ENCODE results near the gene ITPR3. TPM values are rescaled to one million over a fixed set of nuclear protein-coding genes. Genes with fewer than 3 reads are reported as not detected.
A peak's percentile ranks its signal among the peaks of the same experiment; 100 is the strongest.

ITPR3 gene
- total and polyA plus RNA-seq, 8 donors, result 14.1 to 149 (median 65.6) TPM

DNA sequence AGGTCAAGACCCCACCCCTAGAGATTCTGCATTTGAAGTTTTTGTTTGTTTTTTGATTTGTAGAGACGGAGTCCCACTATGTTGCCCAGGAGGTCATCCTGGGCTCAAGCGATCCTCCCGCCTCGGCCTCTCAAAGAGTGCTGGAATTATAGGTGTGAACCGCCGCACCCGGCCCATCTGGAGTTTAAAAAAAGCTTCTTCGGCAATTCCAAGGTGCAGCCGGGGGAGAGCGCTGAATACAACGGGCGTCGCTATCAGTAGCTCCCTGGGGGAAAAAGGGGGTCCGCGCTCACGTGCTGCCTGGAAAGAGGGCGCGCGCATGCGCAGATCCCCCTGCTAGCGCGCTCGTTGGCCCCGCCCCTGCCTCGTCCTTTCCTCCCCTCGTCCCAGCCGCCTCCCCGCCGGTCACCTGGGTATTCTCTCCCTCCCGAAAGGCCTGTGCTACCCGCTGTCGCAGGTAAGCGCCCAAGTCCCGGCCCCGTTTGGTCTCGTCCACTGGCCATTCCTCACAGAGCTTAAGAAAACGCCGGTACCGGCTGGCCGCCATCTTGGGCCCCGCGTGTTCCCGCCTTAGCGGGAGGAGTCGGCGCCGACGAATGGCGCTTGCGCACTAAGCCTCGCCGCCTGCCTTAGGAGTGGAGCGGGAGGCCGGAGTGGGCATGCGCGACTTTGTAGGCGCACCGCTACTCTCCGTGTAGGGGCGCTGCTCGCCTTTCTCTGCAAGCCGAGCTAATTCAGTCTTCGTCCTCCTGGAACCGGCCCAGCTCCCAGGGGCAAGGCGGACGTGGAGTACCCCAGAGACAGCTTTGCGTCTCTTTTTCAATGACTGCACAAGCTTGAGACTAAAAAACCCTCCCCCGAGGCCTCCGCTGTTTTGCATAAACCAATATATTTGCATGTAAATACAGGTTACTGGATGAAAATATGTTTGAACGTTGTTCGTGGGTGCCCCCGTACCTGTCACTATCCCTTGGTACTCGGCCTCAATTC lies 90.3 kb downstream of the ITPR3 start, which contains the start of gene UQCC2:
UQCC2 (minus strand) TSS at position 561 of the 990 bp plus-strand sequence; CDS start at position 547, 14 bp downstream.
- Histone ChIP-seq H3K27me3 (no peaks in the 10 kb centered on the region), H3K36me3 (peaks cover 3 to 36% (median 27%) of the 10 kb centered on the region in 4 donors), H3K27ac (peak within 1 kb of the TSS; percentile 92 to 98 (median 98)), H3K9me3 (no peaks in the 10 kb centered on the region), H3K4me1 (peaks cover 18 to 46% (median 27%) of the 10 kb centered on the region in 4 donors), H3K4me3 (peak within 1 kb of the TSS; percentile 65 to 93 (median 82))
- TF ChIP-seq POLR2A (IDR thresholded peaks at IDR 0.05) (peak in 1 of 4 donors; percentile 61), POLR2AphosphoS5 (IDR thresholded peaks at IDR 0.05) (peak; percentile 54 to 94 (median 84)), EP300 (IDR thresholded peaks at IDR 0.05) (no peak)
- TF ChIP-seq, protein P1, sequence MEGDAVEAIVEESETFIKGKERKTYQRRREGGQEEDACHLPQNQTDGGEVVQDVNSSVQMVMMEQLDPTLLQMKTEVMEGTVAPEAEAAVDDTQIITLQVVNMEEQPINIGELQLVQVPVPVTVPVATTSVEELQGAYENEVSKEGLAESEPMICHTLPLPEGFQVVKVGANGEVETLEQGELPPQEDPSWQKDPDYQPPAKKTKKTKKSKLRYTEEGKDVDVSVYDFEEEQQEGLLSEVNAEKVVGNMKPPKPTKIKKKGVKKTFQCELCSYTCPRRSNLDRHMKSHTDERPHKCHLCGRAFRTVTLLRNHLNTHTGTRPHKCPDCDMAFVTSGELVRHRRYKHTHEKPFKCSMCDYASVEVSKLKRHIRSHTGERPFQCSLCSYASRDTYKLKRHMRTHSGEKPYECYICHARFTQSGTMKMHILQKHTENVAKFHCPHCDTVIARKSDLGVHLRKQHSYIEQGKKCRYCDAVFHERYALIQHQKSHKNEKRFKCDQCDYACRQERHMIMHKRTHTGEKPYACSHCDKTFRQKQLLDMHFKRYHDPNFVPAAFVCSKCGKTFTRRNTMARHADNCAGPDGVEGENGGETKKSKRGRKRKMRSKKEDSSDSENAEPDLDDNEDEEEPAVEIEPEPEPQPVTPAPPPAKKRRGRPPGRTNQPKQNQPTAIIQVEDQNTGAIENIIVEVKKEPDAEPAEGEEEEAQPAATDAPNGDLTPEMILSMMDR (IDR thresholded peaks at IDR 0.05), result peak in 5 of 7 experiments; percentile 32 to 77 (median 46)
- WGBS, 5 donors, result 0 to 3% (median 1%) methylated on average over 35 to 73 of the region's 73 CpGs
- intact Hi-C loops (cut with DNase I; ENCODE audit: low total_unique reads), result no loop called here
- DNase-seq, result peak; percentile 98 to 99

DNA sequence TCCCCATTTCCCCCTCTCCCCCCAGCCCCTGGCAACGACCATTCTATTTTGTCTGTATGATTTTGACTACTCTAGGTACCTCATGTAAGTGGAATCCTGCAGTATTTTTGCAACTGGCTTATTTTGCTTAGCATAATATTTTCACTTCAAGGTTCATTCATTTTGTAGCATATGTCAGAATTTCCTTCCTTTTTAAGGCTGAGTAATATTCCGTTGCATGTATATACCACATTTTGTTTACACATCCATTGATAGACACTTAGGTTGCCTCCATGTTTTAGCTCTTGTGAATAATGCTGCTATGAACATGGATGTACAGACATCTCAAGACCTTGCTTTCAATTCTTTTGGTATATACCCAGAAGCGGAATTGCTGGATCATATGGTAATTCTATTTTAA lies 91.8 kb downstream of the ITPR3 start:
- H3K4me3 ChIP-seq, result no peak overlapping the region
- H3K36me3 ChIP-seq, result peaks cover 3 to 22% (median 18%) of the 10 kb centered on the region in 4 donors
- H3K27me3 ChIP-seq, result no peaks in the 10 kb centered on the region
- H3K27ac ChIP-seq, result no peak overlapping the region
- H3K4me1 ChIP-seq, result peaks cover 33 to 60% (median 41%) of the 10 kb centered on the region in 4 donors
- H3K9me3 ChIP-seq, result no peaks in the 10 kb centered on the region
- no peak for DNase-seq
- TF ChIP-seq, protein P1 (IDR thresholded peaks at IDR 0.05), result no peak
- no peak for TF ChIP-seq EP300 (IDR thresholded peaks at IDR 0.05)
- no peak for TF ChIP-seq POLR2A (IDR thresholded peaks at IDR 0.05)
- no peak for TF ChIP-seq POLR2AphosphoS5 (IDR thresholded peaks at IDR 0.05)
- 91 to 94% (median 93%) methylated on average over 3 of the region's 3 CpGs for WGBS, 5 donors
- intact Hi-C loops (cut with DNase I; ENCODE audit: low total_unique reads), result no loop called here

DNA sequence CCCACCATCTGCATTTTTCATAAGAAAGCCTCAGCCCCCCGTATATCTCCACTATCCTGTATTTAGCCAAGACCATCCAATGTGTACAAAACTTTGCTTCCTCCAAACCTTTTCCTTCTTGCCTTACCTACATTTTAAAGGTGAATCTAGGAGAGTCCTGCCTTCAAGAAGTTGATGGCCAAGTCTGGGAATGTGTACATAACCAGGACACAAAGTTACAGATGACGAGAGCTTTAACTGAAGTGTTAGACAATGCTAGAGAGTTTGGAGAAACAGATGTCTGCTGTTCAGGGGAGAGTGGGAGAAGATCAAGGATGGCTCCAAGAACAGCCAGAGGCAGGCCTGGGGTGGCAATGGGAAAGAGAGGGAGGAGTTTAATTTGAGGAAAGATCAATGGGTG lies 92.7 kb downstream of the ITPR3 start:
- H3K4me3 ChIP-seq, result no peak overlapping the region
- no peak for DNase-seq
- no peaks in the 10 kb centered on the region for H3K9me3 ChIP-seq
- intact Hi-C loops (cut with DNase I; ENCODE audit: low total_unique reads), result no loop called here
- H3K36me3 ChIP-seq, result peaks cover under 1 to 13% (median 9%) of the 10 kb centered on the region in 4 donors
- no peak overlapping the region for H3K27ac ChIP-seq
- no peaks in the 10 kb centered on the region for H3K27me3 ChIP-seq
- TF ChIP-seq POLR2A (IDR thresholded peaks at IDR 0.05) (no peak), POLR2AphosphoS5 (IDR thresholded peaks at IDR 0.05) (no peak)
- H3K4me1 ChIP-seq, result peaks cover 41 to 60% (median 50%) of the 10 kb centered on the region in 4 donors
- WGBS, 5 donors, result 47 to 79% (median 63%) methylated on average over 2 of the region's 2 CpGs

DNA sequence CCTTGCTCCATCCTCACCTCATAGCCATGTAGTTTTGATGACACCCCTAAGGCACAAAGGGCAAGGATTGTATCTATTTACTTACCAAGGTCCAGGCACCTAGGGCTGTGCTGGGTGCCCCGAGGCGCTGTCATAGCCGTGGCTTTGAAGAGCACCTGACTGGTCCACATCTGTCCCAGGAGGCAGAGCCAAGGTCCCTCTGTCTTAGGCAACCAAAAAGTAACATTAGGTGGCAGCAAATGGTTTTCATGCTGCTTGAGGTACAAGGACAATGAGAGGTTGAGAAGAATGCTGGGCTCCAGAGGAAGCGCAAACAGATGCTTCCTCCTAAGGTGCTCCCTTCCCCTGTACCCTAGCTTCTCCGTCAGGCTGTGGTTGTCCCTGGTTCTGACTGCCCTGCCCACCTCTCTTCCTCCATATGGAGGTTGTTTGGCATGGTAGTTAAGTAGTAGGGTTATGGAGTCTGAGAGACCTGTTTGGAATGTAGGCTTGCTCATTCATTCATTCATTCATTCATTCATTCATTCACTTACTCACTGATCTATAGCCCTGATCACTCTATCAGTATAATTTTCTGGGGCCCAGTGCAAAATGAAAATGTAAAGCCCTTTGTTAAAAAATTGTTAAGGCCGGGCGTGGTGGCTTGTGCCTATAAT lies 93.4 kb downstream of the ITPR3 start:
- TF ChIP-seq POLR2AphosphoS5 (IDR thresholded peaks at IDR 0.05), result no peak
- no peak for TF ChIP-seq POLR2A (IDR thresholded peaks at IDR 0.05)
- TF ChIP-seq EP300 (IDR thresholded peaks at IDR 0.05), result no peak
- TF ChIP-seq, protein P1 (IDR thresholded peaks at IDR 0.05), result no peak
- no peak for DNase-seq
- intact Hi-C loops (cut with DNase I; ENCODE audit: low total_unique reads), result no loop called here
- Histone ChIP-seq H3K4me1 (peaks cover 49 to 65% (median 57%) of the 10 kb centered on the region in 4 donors), H3K4me3 (no peak overlapping the region), H3K9me3 (no peaks in the 10 kb centered on the region), H3K27ac (no peak overlapping the region), H3K36me3 (peaks cover 0 to 6% (median 3%) of the 10 kb centered on the region in 4 donors), H3K27me3 (no peaks in the 10 kb centered on the region)
- WGBS, 5 donors, result 82 to 92% (median 89%) methylated on average over 7 of the region's 7 CpGs
